Measurements from ENCODE around the gene CIZ1.
A peak's percentile ranks its signal among the peaks of the same experiment; 100 is the strongest.

CIZ1 gene

DNA sequence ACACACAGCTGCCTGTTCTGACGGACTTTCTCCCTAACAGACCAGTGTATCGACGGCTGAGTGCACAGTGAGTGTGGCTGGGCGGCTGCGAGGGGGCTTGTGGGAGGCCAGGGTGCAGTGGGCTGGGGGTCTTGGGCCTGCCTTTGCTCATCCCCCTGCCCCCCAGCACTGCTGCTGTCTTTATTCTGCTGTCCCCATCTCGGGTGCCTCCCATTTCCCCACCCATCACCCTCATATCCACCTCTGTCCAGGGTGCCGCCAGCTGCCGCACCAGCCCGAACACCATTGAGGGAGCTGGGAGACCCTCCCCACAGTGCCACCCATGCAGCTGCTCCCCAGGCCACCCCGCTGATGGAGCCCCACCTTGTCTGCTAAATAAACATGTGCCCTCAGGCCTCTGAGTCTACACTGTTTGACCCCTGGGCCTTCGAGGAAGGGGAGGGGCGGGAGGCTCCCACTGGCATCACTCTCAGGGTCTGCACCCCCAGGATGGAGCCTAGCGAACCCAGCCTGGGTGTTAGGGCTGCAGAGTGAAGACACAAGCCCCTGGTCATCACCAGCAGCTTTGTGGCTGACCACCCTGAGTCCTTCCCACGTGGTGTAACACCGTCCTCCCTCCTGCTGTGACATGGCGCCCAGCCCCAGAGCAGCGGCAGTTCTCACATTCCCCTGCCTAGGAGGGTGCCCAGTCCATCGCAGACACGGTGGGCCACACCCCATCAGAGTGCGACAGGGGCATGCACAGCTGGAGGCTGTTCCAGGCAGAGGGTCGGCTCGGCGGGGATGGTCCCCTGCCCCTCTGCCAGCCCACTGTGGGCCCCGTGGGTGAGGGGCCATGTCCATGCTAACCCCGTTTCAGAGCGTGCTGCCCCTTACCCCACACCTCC is 38.1 kb downstream of the CIZ1 start:
- POLR2A ChIA-PET, result no interaction called here
- Histone ChIP-seq H3K36me3 (ENCODE audit: control insufficient read depth in 4 of 4, insufficient read depth in 4 of 4, low read length in 3 of 4) (no peaks in the 10 kb centered on the region), H3K9me3 (ENCODE audit: control extremely low read depth in 1 of 5, control insufficient read depth in 4 of 5, insufficient read depth in 2 of 5, low read depth in 1 of 5, low read length in 4 of 5) (no peaks in the 10 kb centered on the region), H3K4me3 (ENCODE audit: control insufficient read depth in 1 of 7, extremely low read depth in 1 of 7, insufficient read depth in 4 of 7, low read depth in 2 of 7, low read length in 6 of 7) (no peak overlapping the region), H3K4me1 (ENCODE audit: control extremely low read depth in 1 of 4, control insufficient read depth in 4 of 4, insufficient read depth in 4 of 4, low read length in 3 of 4) (peaks cover 0 to 26% (median 17%) of the 10 kb centered on the region in 4 experiments), H3K27me3 (replicated peaks in 2 of 5; ENCODE audit: control insufficient read depth in 4 of 5, insufficient read depth in 5 of 5, low read length in 4 of 5) (no peaks in the 10 kb centered on the region), H3K27ac (ENCODE audit: insufficient read depth in 1 of 2, low read depth in 1 of 2, low read length in 2 of 2, poor library complexity in 1 of 2, severe bottlenecking in 2 of 2) (no peak overlapping the region)
- 95% methylated on average over 24 of the region's 26 CpGs for WGBS (ENCODE audit: insufficient coverage)
- no peak for DNase-seq
- CTCF ChIA-PET, result interaction anchor here (1.0 kb wide), 1 partner anchor 37 kb away, joined by 3 read pairs; no protein-coding TSS in a partner anchor

DNA sequence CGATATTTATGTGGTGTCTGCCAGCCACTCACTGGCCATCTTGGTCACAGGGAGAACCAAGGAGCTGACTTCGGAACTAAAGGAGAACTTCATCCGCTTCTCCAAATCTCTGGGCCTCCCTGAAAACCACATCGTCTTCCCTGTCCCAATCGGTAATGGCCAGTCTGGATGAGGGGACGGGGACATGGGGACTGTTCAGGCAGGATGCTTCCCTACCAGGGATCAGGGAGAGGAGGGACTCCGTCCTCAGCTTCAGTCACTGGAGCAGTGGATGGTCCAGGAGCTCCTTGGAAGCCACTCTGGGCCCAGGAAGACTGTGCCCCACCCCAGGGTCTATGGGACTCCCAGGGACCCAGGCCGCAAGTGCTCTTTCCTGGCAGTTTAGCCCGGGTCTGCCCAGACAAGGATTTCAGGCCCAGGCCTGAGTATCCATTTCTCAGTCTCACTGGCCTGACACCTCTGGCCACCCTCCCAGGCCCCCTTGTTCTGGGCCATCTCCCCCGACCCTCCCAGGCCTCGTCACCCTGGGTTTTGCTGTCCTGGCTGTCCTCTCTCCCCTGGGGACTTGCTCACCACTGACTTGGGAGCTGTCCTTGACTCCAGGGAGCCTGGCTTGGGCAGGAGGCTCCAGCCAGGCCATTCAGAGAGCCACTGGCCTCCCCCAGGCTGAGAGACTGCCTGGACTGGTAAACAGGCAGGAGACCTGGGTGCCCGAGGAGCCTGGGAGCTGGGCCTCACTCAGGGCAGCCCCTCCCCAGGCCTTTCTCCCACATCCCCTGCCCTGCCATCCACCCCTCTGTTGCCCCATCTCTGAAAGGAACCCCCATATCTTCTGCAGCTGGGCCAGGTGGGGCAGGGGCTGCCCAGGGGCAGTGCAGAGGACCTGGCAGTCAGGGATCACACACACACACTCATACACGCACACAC is 39.0 kb downstream of the CIZ1 start:
- WGBS (ENCODE audit: insufficient coverage), result 96% methylated on average over 11 of the region's 13 CpGs
- H3K27me3 ChIP-seq (replicated peaks in 2 of 5; ENCODE audit: control insufficient read depth in 4 of 5, insufficient read depth in 5 of 5, low read length in 4 of 5), result no peaks in the 10 kb centered on the region
- CTCF ChIA-PET, result interaction anchor here (0.6 to 1.0 kb wide), 2 partner anchors 38 to 109 kb away, joined by 3 read pairs; no protein-coding TSS in a partner anchor
- no peak for DNase-seq
- H3K4me3 ChIP-seq (ENCODE audit: control insufficient read depth in 1 of 7, extremely low read depth in 1 of 7, insufficient read depth in 4 of 7, low read depth in 2 of 7, low read length in 6 of 7), result no peak overlapping the region
- peaks cover 0 to 26% (median 17%) of the 10 kb centered on the region in 4 experiments for H3K4me1 ChIP-seq (ENCODE audit: control extremely low read depth in 1 of 4, control insufficient read depth in 4 of 4, insufficient read depth in 4 of 4, low read length in 3 of 4)
- H3K36me3 ChIP-seq (ENCODE audit: control insufficient read depth in 4 of 4, insufficient read depth in 4 of 4, low read length in 3 of 4), result no peaks in the 10 kb centered on the region
- POLR2A ChIA-PET, result no interaction called here
- H3K9me3 ChIP-seq (ENCODE audit: control extremely low read depth in 1 of 5, control insufficient read depth in 4 of 5, insufficient read depth in 2 of 5, low read depth in 1 of 5, low read length in 4 of 5), result no peaks in the 10 kb centered on the region
- H3K27ac ChIP-seq (ENCODE audit: insufficient read depth in 1 of 2, low read depth in 1 of 2, low read length in 2 of 2, poor library complexity in 1 of 2, severe bottlenecking in 2 of 2), result no peak overlapping the region

DNA sequence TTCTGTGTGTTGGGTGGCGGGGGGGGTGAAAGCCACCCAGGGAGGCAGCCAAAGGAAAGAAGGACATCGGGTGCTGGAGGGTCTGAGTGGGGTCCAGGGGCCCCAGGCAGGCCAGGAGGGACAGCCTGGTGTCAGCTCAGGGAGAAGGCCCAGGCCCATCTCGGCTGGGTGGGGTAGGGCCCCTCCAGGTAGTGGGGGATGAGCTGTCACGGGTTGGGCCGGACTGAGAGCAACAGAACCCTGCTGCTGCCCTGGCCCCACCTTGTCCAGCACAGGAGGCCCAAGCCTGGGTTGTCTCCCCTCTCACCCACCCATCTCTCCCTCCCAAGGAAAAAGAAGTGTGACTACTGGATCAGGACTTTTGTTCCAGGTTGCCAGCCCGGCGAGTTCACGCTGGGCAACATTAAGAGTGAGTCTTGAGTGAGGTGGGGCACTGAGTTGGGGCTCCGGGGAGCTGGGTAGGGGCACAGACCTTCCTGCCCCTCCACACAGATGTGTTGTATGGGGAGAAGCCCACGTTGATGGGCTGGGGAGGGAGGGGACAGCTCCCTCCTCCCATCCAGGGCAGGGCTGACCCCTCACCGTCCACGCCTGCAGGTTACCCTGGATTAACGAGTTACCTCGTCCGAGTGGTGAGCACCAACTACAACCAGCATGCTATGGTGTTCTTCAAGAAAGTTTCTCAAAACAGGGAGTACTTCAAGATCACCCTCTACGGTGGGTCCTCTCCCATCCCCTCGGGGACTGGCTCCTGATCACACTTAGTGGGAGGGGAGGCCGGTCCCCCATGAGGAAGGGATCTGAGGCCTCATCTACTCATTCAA is 39.9 kb downstream of the CIZ1 start:
- ChIA-PET POLR2A (interaction anchor here (1.0 kb wide), 1 partner anchor 9 kb away, joined by 3 read pairs; no protein-coding TSS in a partner anchor), CTCF (interaction anchor here (0.6 to 1.3 kb wide), 4 partner anchors 23 to 197 kb away, joined by 3 read pairs; no protein-coding TSS in a partner anchor)
- Histone ChIP-seq H3K27me3 (replicated peaks in 2 of 5; ENCODE audit: control insufficient read depth in 4 of 5, insufficient read depth in 5 of 5, low read length in 4 of 5) (no peaks in the 10 kb centered on the region), H3K4me1 (ENCODE audit: control extremely low read depth in 1 of 4, control insufficient read depth in 4 of 4, insufficient read depth in 4 of 4, low read length in 3 of 4) (peaks cover 0 to 26% (median 17%) of the 10 kb centered on the region in 4 experiments), H3K27ac (ENCODE audit: insufficient read depth in 1 of 2, low read depth in 1 of 2, low read length in 2 of 2, poor library complexity in 1 of 2, severe bottlenecking in 2 of 2) (no peak overlapping the region), H3K36me3 (ENCODE audit: control insufficient read depth in 4 of 4, insufficient read depth in 4 of 4, low read length in 3 of 4) (no peaks in the 10 kb centered on the region), H3K9me3 (ENCODE audit: control extremely low read depth in 1 of 5, control insufficient read depth in 4 of 5, insufficient read depth in 2 of 5, low read depth in 1 of 5, low read length in 4 of 5) (no peaks in the 10 kb centered on the region), H3K4me3 (ENCODE audit: control insufficient read depth in 1 of 7, extremely low read depth in 1 of 7, insufficient read depth in 4 of 7, low read depth in 2 of 7, low read length in 6 of 7) (no peak overlapping the region)
- 98% methylated on average over 8 of the region's 18 CpGs for WGBS (ENCODE audit: insufficient coverage)
- no peak for DNase-seq

DNA sequence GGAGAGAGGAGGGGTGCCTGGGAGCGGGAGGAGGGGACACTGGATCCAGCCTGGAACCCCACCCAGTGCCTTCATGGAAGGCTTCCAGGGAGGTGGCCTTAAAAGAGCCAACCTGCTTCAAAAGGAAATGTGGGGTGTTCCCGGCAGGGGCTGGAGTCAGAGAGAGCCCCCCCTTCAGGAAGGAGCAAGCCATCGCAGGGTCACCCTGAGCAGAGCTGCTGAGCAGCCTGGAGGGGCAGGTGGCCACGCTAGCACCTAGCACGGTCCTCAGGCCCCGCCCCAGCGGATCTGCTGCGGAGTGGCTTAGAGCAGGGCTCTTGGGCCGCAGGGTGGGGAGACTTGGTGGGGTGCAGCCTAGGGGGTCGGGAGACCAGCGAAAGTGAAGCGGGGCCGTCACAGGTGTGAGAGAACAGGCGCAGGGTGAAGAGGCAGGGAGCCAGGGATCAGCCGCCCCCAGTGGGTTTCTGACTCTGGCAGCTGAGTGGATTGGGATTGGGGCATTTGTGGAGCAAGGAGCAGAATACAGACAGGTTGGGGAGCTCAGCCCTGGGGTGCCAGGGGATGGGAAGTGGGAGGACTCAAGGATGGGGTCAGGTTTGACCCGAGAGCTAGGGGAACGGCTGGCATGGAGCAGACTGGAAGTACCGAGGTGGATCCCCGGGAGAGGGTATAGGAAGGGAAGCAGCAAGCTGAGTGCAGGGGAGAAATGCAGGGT is 40.6 kb downstream of the CIZ1 start:
- DNase-seq, result peak in 2 of 3 donors; percentile 35 to 55
- POLR2A ChIA-PET, result interaction anchor here (1.0 kb wide), 1 partner anchor 8 kb away, joined by 3 read pairs; no protein-coding TSS in a partner anchor
- WGBS (ENCODE audit: insufficient coverage), result 84% methylated on average over 19 of the region's 19 CpGs

DNA sequence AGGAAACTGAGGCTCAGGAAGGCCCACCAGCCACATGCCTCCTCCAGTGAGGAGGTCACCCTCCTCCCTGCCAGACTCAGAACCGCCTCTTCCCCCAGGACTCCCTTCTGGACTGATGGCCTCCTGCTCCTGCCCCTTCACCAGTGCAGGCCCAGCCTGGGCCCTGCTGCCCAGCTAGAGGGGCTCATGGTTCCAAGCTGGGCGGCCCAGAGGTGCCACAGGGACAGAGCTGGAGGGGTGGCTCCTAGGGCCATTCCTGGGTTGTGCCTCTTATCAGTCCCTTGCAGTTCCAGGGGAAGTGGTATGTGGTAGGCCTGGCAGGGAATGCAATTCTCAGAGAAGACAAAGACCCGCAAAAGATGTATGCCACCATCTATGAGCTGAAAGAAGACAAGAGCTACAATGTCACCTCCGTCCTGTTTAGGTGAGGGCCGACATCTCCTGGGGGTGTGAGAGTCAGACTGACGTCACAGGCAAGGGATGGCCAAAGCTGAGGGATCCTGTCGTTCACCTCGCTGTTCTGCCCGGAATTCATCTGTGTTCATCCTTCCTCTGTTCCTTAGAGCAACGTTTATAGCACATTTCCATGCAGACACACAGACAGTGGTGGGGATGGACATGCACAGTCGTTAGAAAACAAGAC is 41.3 kb downstream of the CIZ1 start:
- ChIA-PET CTCF (interaction anchor here (0.7 to 1.2 kb wide), 4 partner anchors 10 to 45 kb away, joined by 3 to 4 read pairs (median 4); partner anchors contain the start of gene BBLN), POLR2A (no interaction called here)
- H3K27ac ChIP-seq (ENCODE audit: insufficient read depth in 1 of 2, low read depth in 1 of 2, low read length in 2 of 2, poor library complexity in 1 of 2, severe bottlenecking in 2 of 2), result peak overlapping the region in 1 of 2 experiments; percentile 31
- H3K4me1 ChIP-seq (ENCODE audit: control extremely low read depth in 1 of 4, control insufficient read depth in 4 of 4, insufficient read depth in 4 of 4, low read length in 3 of 4), result peaks cover 0 to 26% (median 17%) of the 10 kb centered on the region in 4 experiments
- 13% methylated on average over 10 of the region's 11 CpGs for WGBS (ENCODE audit: insufficient coverage)
- H3K9me3 ChIP-seq (ENCODE audit: control extremely low read depth in 1 of 5, control insufficient read depth in 4 of 5, insufficient read depth in 2 of 5, low read depth in 1 of 5, low read length in 4 of 5), result no peaks in the 10 kb centered on the region
- H3K36me3 ChIP-seq (ENCODE audit: control insufficient read depth in 4 of 4, insufficient read depth in 4 of 4, low read length in 3 of 4), result no peaks in the 10 kb centered on the region
- peak overlapping the region in 1 of 7 experiments; percentile 16 for H3K4me3 ChIP-seq (ENCODE audit: control insufficient read depth in 1 of 7, extremely low read depth in 1 of 7, insufficient read depth in 4 of 7, low read depth in 2 of 7, low read length in 6 of 7)
- H3K27me3 ChIP-seq (replicated peaks in 2 of 5; ENCODE audit: control insufficient read depth in 4 of 5, insufficient read depth in 5 of 5, low read length in 4 of 5), result no peaks in the 10 kb centered on the region
- DNase-seq, result peak; percentile 76 to 93 (median 89)

More for the DNA sequence above, 40.6 kb downstream of the CIZ1 start:
- H3K27me3 ChIP-seq (replicated peaks in 2 of 5; ENCODE audit: control insufficient read depth in 4 of 5, insufficient read depth in 5 of 5, low read length in 4 of 5), result no peaks in the 10 kb centered on the region
- CTCF ChIA-PET, result interaction anchor here (0.8 to 1.3 kb wide), 6 partner anchors 22 to 196 kb away, joined by 3 to 4 read pairs (median 3); no protein-coding TSS in a partner anchor
- no peaks in the 10 kb centered on the region for H3K9me3 ChIP-seq (ENCODE audit: control extremely low read depth in 1 of 5, control insufficient read depth in 4 of 5, insufficient read depth in 2 of 5, low read depth in 1 of 5, low read length in 4 of 5)
- H3K4me3 ChIP-seq (ENCODE audit: control insufficient read depth in 1 of 7, extremely low read depth in 1 of 7, insufficient read depth in 4 of 7, low read depth in 2 of 7, low read length in 6 of 7), result peak overlapping the region in 1 of 7 experiments; percentile 16
- H3K4me1 ChIP-seq (ENCODE audit: control extremely low read depth in 1 of 4, control insufficient read depth in 4 of 4, insufficient read depth in 4 of 4, low read length in 3 of 4), result peaks cover 0 to 26% (median 17%) of the 10 kb centered on the region in 4 experiments
- peak overlapping the region in 1 of 2 experiments; percentile 31 for H3K27ac ChIP-seq (ENCODE audit: insufficient read depth in 1 of 2, low read depth in 1 of 2, low read length in 2 of 2, poor library complexity in 1 of 2, severe bottlenecking in 2 of 2)
- no peaks in the 10 kb centered on the region for H3K36me3 ChIP-seq (ENCODE audit: control insufficient read depth in 4 of 4, insufficient read depth in 4 of 4, low read length in 3 of 4)
